ENCODE results near the gene SIRPB1.
"Not testable (repeated sequence)": the region's sequence is repeated elsewhere in the genome, so short reads cannot be mapped to it uniquely, and the experiment has no call there.

SIRPB1 gene

GRCh38 chr20:1608678-1609347 is 11.0 kb downstream of the SIRPB1 start:
- in situ Hi-C loops (cut with HindIII; ENCODE audit: low sequenced_read_pairs): not testable (repeated sequence)

- in situ Hi-C loops (cut with HindIII; ENCODE audit: low sequenced_read_pairs): no loop called here
Observed at GRCh38 chr20:1600736-1601135, 19.1 kb downstream of the SIRPB1 start.

DNA sequence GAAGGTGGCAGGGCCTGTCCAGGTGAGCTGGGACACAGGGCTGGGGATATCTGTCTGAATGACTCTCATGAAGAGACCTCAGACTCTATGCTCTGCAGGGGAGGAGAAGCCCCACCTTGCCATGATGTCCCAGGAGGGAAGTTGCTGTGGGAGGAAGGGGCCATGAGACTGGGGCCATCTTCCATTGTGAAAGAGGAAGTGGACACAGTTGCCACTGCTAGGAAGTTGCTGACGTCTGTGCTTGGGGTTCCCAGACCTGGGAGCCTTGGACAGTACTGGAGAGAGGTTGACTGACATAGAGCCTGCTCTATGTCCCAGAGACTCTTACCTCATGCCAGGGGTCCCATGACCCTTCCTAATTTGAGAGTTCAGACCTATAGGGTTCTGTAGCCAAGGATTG is 24.5 kb downstream of the SIRPB1 start:
- in situ Hi-C loops (cut with HindIII; ENCODE audit: low sequenced_read_pairs): no loop called here

- in situ Hi-C loops (cut with HindIII; ENCODE audit: low sequenced_read_pairs): no loop called here
Observed at GRCh38 chr20:1588533-1589460, 31.0 kb downstream of the SIRPB1 start.

- in situ Hi-C loops (cut with HindIII; ENCODE audit: low sequenced_read_pairs): no loop called here
Observed at GRCh38 chr20:1587781-1588532, 31.9 kb downstream of the SIRPB1 start.

DNA sequence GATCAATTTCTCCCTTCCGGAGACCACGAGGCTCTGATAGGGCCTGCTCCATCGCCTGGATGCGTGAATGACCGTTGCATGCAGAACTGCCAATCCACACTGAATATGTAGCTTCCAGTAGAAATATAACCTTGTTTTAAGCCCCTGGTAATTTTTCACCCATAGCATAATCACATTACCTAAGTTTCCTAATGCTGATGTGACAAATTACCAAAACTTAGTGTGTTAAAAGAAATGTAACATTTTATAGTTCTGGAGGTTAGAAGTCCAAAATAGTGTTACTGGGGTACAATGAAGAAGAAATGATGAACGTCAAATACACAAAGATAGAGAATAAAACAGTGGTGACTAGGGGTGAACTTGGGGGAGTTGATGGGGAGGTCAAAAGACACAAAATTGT is 40.3 kb downstream of the SIRPB1 start:
- in situ Hi-C loops (cut with HindIII; ENCODE audit: low sequenced_read_pairs): no loop called here

DNA sequence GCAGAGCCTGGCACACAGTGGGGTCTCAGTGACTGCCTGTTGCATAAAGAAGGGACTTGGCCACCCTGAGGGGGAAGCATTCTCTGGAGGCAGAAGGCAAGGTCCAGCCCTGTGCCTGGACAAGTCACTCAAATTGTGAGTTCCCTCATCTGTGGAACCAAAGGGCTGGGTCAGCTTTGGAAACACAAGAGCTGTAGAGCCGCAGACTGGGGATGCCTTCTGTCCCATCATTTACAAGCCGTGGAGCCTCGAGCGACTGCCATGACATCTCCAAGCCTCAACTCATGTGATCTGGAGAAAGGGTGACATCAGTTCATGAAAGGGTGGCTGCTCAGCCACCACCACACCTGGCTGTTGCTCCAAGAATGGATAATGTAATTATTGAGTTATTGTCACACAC is 41.9 kb downstream of the SIRPB1 start:
- in situ Hi-C loops (cut with HindIII; ENCODE audit: low sequenced_read_pairs): no loop called here

DNA sequence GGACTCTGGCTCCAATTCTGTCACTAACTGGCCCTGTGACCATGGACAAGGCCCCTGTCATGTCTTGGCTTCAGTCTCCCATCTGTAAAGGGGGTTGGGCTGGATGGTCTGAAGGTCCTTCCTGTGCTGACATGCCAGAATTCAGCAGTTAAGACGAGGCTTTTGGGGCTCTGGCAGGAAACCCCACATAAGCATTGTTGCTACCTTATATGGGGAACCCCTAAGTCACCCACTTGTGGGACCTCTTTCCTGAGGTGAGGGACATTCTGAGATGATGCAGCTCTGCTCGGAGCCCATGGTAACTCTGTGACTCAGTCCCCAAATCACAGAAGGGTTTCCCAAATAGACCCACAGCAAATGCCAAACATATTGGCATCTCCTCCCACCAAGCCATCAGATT is 42.5 kb downstream of the SIRPB1 start:
- in situ Hi-C loops (cut with HindIII; ENCODE audit: low sequenced_read_pairs): not testable (repeated sequence)

- in situ Hi-C loops (cut with HindIII; ENCODE audit: low sequenced_read_pairs): no loop called here
Observed at GRCh38 chr20:1576641-1577040, 43.2 kb downstream of the SIRPB1 start.

- in situ Hi-C loops (cut with HindIII; ENCODE audit: low sequenced_read_pairs): not testable (repeated sequence)
Observed at GRCh38 chr20:1576003-1576402, 43.8 kb downstream of the SIRPB1 start.

GRCh38 chr20:1571583-1571982 is 48.2 kb downstream of the SIRPB1 start:
- in situ Hi-C loops (cut with HindIII; ENCODE audit: low sequenced_read_pairs): not testable (repeated sequence)

All from DLD1 (cell line).